ENCODE results near the gene ST3GAL2. TPM values are rescaled to one million over a fixed set of nuclear protein-coding genes. Genes with fewer than 3 reads are reported as not detected.
A peak's percentile ranks its signal among the peaks of the same experiment; 100 is the strongest.

ST3GAL2 gene
- total and polyA plus RNA-seq, 2 donors (not counting 1 experiment from before 2014, with no cell fraction given), result 13.5 to 17.8 TPM

DNA sequence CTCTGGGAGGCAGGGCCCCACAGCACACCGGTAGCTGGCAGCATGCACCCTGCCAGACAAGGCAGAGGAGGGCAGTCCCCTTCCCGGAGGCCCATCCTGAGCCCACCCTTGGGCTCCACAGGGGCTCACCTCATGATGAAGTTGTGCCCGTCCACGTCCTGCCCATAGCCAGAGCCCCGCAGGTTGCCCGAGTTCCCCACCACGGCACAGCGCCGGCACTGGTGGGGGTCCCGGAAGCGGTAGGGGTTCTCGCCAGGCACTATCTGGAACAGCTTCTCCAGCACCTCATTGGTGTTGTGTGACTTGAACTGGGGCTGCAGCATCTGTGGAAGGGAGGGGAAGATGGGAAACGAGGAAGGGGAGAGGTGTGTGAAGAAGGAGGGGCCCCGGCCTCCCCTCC is 44.0 kb downstream of the ST3GAL2 start:
- TF ChIP-seq, protein P1, sequence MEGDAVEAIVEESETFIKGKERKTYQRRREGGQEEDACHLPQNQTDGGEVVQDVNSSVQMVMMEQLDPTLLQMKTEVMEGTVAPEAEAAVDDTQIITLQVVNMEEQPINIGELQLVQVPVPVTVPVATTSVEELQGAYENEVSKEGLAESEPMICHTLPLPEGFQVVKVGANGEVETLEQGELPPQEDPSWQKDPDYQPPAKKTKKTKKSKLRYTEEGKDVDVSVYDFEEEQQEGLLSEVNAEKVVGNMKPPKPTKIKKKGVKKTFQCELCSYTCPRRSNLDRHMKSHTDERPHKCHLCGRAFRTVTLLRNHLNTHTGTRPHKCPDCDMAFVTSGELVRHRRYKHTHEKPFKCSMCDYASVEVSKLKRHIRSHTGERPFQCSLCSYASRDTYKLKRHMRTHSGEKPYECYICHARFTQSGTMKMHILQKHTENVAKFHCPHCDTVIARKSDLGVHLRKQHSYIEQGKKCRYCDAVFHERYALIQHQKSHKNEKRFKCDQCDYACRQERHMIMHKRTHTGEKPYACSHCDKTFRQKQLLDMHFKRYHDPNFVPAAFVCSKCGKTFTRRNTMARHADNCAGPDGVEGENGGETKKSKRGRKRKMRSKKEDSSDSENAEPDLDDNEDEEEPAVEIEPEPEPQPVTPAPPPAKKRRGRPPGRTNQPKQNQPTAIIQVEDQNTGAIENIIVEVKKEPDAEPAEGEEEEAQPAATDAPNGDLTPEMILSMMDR (conservative IDR thresholded peaks at IDR 0.05 in 1 of 2, IDR thresholded peaks at IDR 0.05 in 1 of 2; ENCODE audit: low read depth in 1 of 2, low read length in 2 of 2), result no peak
- TF ChIP-seq EZH2 (IDR thresholded peaks at IDR 0.05; ENCODE audit: low read length, missing control alignments), result no peak
- Histone ChIP-seq H3K4me1 (ENCODE audit: control insufficient read depth, extremely low read depth, insufficient read depth, low read length) (peaks cover 8% of the 10 kb centered on the region), H4K20me1 (ENCODE audit: control insufficient read depth, extremely low read depth, insufficient read depth, low read length) (no peaks in the 10 kb centered on the region), H3K9me3 (ENCODE audit: control insufficient read depth, insufficient read depth, low read depth, low read length) (no peaks in the 10 kb centered on the region), H2AFZ (ENCODE audit: low read length) (no peak overlapping the region), H3K4me3 (replicated peaks in 1 of 4; ENCODE audit: control extremely low read depth in 1 of 4, insufficient read depth in 1 of 4, low read depth in 3 of 4, low read length in 4 of 4) (no peak overlapping the region), H3K4me2 (ENCODE audit: extremely low read depth, insufficient read depth, low read length) (no peak overlapping the region), H3K27me3 (ENCODE audit: control insufficient read depth, insufficient read depth, low read length) (no peaks in the 10 kb centered on the region), H3K79me2 (ENCODE audit: control insufficient read depth, insufficient read depth, low read length) (no peaks in the 10 kb centered on the region), H3K9ac (ENCODE audit: insufficient read depth, low read length) (no peak overlapping the region), H3K36me3 (ENCODE audit: control insufficient read depth, insufficient read depth, low read length) (peaks cover 4% of the 10 kb centered on the region), H3K27ac (ENCODE audit: insufficient read depth, low read length) (no peak overlapping the region)
- no peak for DNase-seq (ENCODE audit: low read depth in 2 of 2)

DNA sequence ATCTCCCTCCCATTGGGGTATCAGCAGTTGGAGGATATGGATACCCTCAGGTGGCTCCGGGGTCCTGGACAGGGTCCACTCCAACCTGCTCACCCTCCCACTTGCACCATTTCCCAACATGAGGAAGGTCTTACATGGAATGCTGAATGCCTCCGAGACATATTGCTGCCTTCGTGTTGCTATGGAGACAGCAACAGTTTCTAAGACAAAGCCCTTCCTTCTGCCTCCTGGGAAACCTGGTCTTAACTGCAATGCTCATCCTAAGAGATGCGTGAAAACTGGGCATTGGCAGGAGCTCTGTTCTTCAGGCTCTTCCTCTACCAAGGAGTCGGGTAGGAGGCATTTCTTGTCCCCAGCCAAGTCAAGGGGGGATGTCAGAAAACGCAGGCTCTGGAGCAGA is 45.2 kb downstream of the ST3GAL2 start:
- TF ChIP-seq EZH2 (IDR thresholded peaks at IDR 0.05; ENCODE audit: low read length, missing control alignments), result no peak
- TF ChIP-seq, protein P1 (conservative IDR thresholded peaks at IDR 0.05 in 1 of 2, IDR thresholded peaks at IDR 0.05 in 1 of 2; ENCODE audit: low read depth in 1 of 2, low read length in 2 of 2), result no peak
- no peak overlapping the region for H2AFZ ChIP-seq (ENCODE audit: low read length)
- peaks cover 2% of the 10 kb centered on the region for H3K36me3 ChIP-seq (ENCODE audit: control insufficient read depth, insufficient read depth, low read length)
- no peak for DNase-seq (ENCODE audit: low read depth in 2 of 2)
- H3K4me3 ChIP-seq (replicated peaks in 1 of 4; ENCODE audit: control extremely low read depth in 1 of 4, insufficient read depth in 1 of 4, low read depth in 3 of 4, low read length in 4 of 4), result no peak overlapping the region
- H3K79me2 ChIP-seq (ENCODE audit: control insufficient read depth, insufficient read depth, low read length), result no peaks in the 10 kb centered on the region
- no peak overlapping the region for H3K9ac ChIP-seq (ENCODE audit: insufficient read depth, low read length)
- no peak overlapping the region for H3K27ac ChIP-seq (ENCODE audit: insufficient read depth, low read length)
- H3K9me3 ChIP-seq (ENCODE audit: control insufficient read depth, insufficient read depth, low read depth, low read length), result no peaks in the 10 kb centered on the region
- H4K20me1 ChIP-seq (ENCODE audit: control insufficient read depth, extremely low read depth, insufficient read depth, low read length), result no peaks in the 10 kb centered on the region
- no peak overlapping the region for H3K4me2 ChIP-seq (ENCODE audit: extremely low read depth, insufficient read depth, low read length)
- H3K4me1 ChIP-seq (ENCODE audit: control insufficient read depth, extremely low read depth, insufficient read depth, low read length), result peaks cover 8% of the 10 kb centered on the region
- H3K27me3 ChIP-seq (ENCODE audit: control insufficient read depth, insufficient read depth, low read length), result no peaks in the 10 kb centered on the region

DNA sequence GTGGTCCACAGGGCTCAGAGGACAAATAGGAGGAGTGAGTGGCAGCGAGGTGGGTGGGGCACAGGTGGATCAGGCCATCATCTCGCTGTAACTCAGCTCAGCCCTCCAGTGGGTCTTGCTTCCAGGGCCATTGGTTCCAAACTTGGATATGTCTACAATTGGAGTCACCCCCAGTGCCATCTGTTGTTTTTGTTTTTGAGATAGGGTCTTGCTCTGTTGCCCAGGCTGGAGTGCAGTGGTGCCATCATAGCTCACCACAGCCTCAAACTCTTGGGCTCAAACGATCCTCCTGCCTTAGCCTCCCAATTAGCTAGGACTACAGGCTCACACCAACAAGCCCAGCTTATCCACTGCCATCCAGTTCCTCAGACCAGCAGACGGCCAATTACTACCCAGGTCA is 46.3 kb downstream of the ST3GAL2 start:
- TF ChIP-seq EZH2 (IDR thresholded peaks at IDR 0.05; ENCODE audit: low read length, missing control alignments), result no peak
- TF ChIP-seq, protein P1 (conservative IDR thresholded peaks at IDR 0.05 in 1 of 2, IDR thresholded peaks at IDR 0.05 in 1 of 2; ENCODE audit: low read depth in 1 of 2, low read length in 2 of 2), result no peak

More for the DNA sequence above, 46.3 kb downstream of the ST3GAL2 start:
- no peak for DNase-seq (ENCODE audit: low read depth in 2 of 2)
- H3K4me3 ChIP-seq (replicated peaks in 1 of 4; ENCODE audit: control extremely low read depth in 1 of 4, insufficient read depth in 1 of 4, low read depth in 3 of 4, low read length in 4 of 4), result no peak overlapping the region
- H3K27me3 ChIP-seq (ENCODE audit: control insufficient read depth, insufficient read depth, low read length), result no peaks in the 10 kb centered on the region
- H3K9ac ChIP-seq (ENCODE audit: insufficient read depth, low read length), result peak overlapping the region; percentile 30
- H3K9me3 ChIP-seq (ENCODE audit: control insufficient read depth, insufficient read depth, low read depth, low read length), result no peaks in the 10 kb centered on the region
- H3K27ac ChIP-seq (ENCODE audit: insufficient read depth, low read length), result no peak overlapping the region
- no peak overlapping the region for H2AFZ ChIP-seq (ENCODE audit: low read length)
- no peaks in the 10 kb centered on the region for H3K36me3 ChIP-seq (ENCODE audit: control insufficient read depth, insufficient read depth, low read length)
- no peak overlapping the region for H3K4me2 ChIP-seq (ENCODE audit: extremely low read depth, insufficient read depth, low read length)
- H4K20me1 ChIP-seq (ENCODE audit: control insufficient read depth, extremely low read depth, insufficient read depth, low read length), result no peaks in the 10 kb centered on the region
- peaks cover 8% of the 10 kb centered on the region for H3K4me1 ChIP-seq (ENCODE audit: control insufficient read depth, extremely low read depth, insufficient read depth, low read length)
- H3K79me2 ChIP-seq (ENCODE audit: control insufficient read depth, insufficient read depth, low read length), result no peaks in the 10 kb centered on the region

Measured in fibroblast of lung (primary cell).